Activated CD4-positive, alpha-beta T cell treated with anti-CD3 and anti-CD28 coated beads, Interleukin-2, amount 10 ng/mL, durations not matched to agents 7 days and 5 days (primary cell): ENCODE data around the gene LRP1. TPM values are rescaled to one million over a fixed set of nuclear protein-coding genes. Genes with fewer than 3 reads are reported as not detected.
A peak's percentile ranks its signal among the peaks of the same experiment; 100 is the strongest.

Source experiments
- CTCF ChIA-PET: fragments of 350-600 bp; sonication (Branson Sonifier 250); formaldehyde crosslinking; loops from one replicate; lab custom pipeline; 2021; ENCODE audit warnings: antibody characterized with exemption; lab: Charles Lee
- POLR2A ChIA-PET: fragments of 350-600 bp; sonication (Branson Sonifier 250); formaldehyde crosslinking; loops from one replicate; lab custom pipeline; 2021; ENCODE audit warnings: antibody characterized with exemption; lab: Charles Lee
- DNase-seq: peaks from one replicate; pipeline ENCODE4 v3.0.0-alpha.2; 2020
- H3K27ac Mint-ChIP-seq: one replicate; pipeline ENCODE4 v1.8.0; 2021; ENCODE audit warnings: mild to moderate bottlenecking, moderate library complexity, mixed read lengths
- H3K27me3 Mint-ChIP-seq: one replicate; pipeline ENCODE4 v1.8.0; 2021; ENCODE audit warnings: mixed read lengths
- H3K36me3 Mint-ChIP-seq: one replicate; pipeline ENCODE4 v1.8.0; 2021; ENCODE audit warnings: low read depth, mixed read lengths
- H3K4me1 Mint-ChIP-seq: one replicate; pipeline ENCODE4 v1.8.0; 2021; ENCODE audit warnings: mixed read lengths
- H3K4me3 Mint-ChIP-seq: one replicate; pipeline ENCODE4 v1.8.0; 2021; ENCODE audit warnings: mild to moderate bottlenecking, moderate library complexity, mixed read lengths
- H3K9me3 Mint-ChIP-seq: one replicate; pipeline ENCODE4 v1.8.0; 2021; ENCODE audit warnings: mixed read lengths
- total RNA-seq, 2 experiments: library from RNA; stranded (reverse); gene quantifications; one replicate each; pipeline ENCODE4 v1.2.3, GENCODE V29; 2021

LRP1 gene
- total RNA-seq, 2 experiments from 2014 or later, result 0.94 TPM

- no peak overlapping the region for H3K4me3 Mint-ChIP-seq
- no peaks in the 10 kb centered on the region for H3K9me3 Mint-ChIP-seq
- H3K4me1 Mint-ChIP-seq, result peaks cover 17% of the 10 kb centered on the region
- H3K36me3 Mint-ChIP-seq, result no peaks in the 10 kb centered on the region
- CTCF ChIA-PET, result interaction anchor here (0.6 kb wide), 1 partner anchor 27 kb away, joined by 3 read pairs; no protein-coding TSS in a partner anchor
- H3K27me3 Mint-ChIP-seq, result peaks cover 17% of the 10 kb centered on the region
- DNase-seq, result no peak
- H3K27ac Mint-ChIP-seq, result no peak overlapping the region
- POLR2A ChIA-PET, result no interaction called here
Observed at GRCh38 chr12:57209916-57210315, 81.6 kb downstream of the LRP1 start.

- ChIA-PET POLR2A (no interaction called here), CTCF (interaction anchor here (0.6 to 5.9 kb wide), 2 partner anchors 24 to 30 kb away, joined by 3 to 142 read pairs; a partner anchor contains a TSS)
- no peak for DNase-seq
- Mint-ChIP-seq H3K27me3 (peaks cover 22% of the 10 kb centered on the region), H3K36me3 (no peaks in the 10 kb centered on the region), H3K4me3 (no peak overlapping the region), H3K9me3 (no peaks in the 10 kb centered on the region), H3K27ac (no peak overlapping the region), H3K4me1 (peaks cover 23% of the 10 kb centered on the region)
Observed at GRCh38 chr12:57210461-57210860, 82.2 kb downstream of the LRP1 start.

- Mint-ChIP-seq H3K27me3 (peaks cover 29% of the 10 kb centered on the region), H3K4me3 (no peak overlapping the region), H3K36me3 (no peaks in the 10 kb centered on the region), H3K4me1 (peaks cover 29% of the 10 kb centered on the region), H3K9me3 (no peaks in the 10 kb centered on the region), H3K27ac (no peak overlapping the region)
- no peak for DNase-seq
- POLR2A ChIA-PET, result no interaction called here
- CTCF ChIA-PET, result interaction anchor here (0.6 to 5.9 kb wide), 2 partner anchors 25 to 29 kb away, joined by 3 to 142 read pairs; a partner anchor contains a TSS
Observed at GRCh38 chr12:57210926-57211692, 82.8 kb downstream of the LRP1 start.

- Mint-ChIP-seq H3K4me3 (no peak overlapping the region), H3K4me1 (peaks cover 30% of the 10 kb centered on the region), H3K36me3 (no peaks in the 10 kb centered on the region), H3K27ac (no peak overlapping the region), H3K27me3 (peaks cover 30% of the 10 kb centered on the region), H3K9me3 (no peaks in the 10 kb centered on the region)
- ChIA-PET POLR2A (no interaction called here), CTCF (interaction anchor here (1.0 to 5.9 kb wide), 6 partner anchors 10 to 61 kb away, joined by 3 to 142 read pairs (median 7); a partner anchor contains a TSS)
- DNase-seq, result no peak
Observed at GRCh38 chr12:57211791-57212700, 83.8 kb downstream of the LRP1 start.

- Mint-ChIP-seq H3K36me3 (no peaks in the 10 kb centered on the region), H3K4me3 (no peak overlapping the region), H3K9me3 (no peaks in the 10 kb centered on the region), H3K27me3 (peaks cover 36% of the 10 kb centered on the region), H3K4me1 (peaks cover 35% of the 10 kb centered on the region), H3K27ac (no peak overlapping the region)
- DNase-seq, result no peak
- POLR2A ChIA-PET, result no interaction called here
- CTCF ChIA-PET, result interaction anchor here (0.6 to 5.9 kb wide), 14 partner anchors 9 to 939 kb away, joined by 3 to 142 read pairs (median 4); partner anchors contain the start of gene SHMT2
Observed at GRCh38 chr12:57212701-57213057, 84.4 kb downstream of the LRP1 start.

GRCh38 chr12:57213058-57213715 lies 84.9 kb downstream of the LRP1 start:
- Mint-ChIP-seq H3K4me1 (peaks cover 36% of the 10 kb centered on the region), H3K27ac (no peak overlapping the region), H3K27me3 (peaks cover 41% of the 10 kb centered on the region), H3K4me3 (no peak overlapping the region), H3K36me3 (no peaks in the 10 kb centered on the region), H3K9me3 (no peaks in the 10 kb centered on the region)
- POLR2A ChIA-PET, result interaction anchor here (0.5 to 1.2 kb wide), 2 partner anchors 28 to 30 kb away, joined by 5 to 14 read pairs; no protein-coding TSS in a partner anchor
- CTCF ChIA-PET, result interaction anchor here (0.6 to 5.9 kb wide), 21 partner anchors 8 to 940 kb away, joined by 3 to 142 read pairs (median 4); partner anchors contain the start of gene SHMT2
- peak; percentile 85 for DNase-seq

GRCh38 chr12:57213763-57214397 lies 85.6 kb downstream of the LRP1 start:
- no peak overlapping the region for H3K27ac Mint-ChIP-seq
- peaks cover 48% of the 10 kb centered on the region for H3K27me3 Mint-ChIP-seq
- DNase-seq, result no peak
- no peak overlapping the region for H3K4me3 Mint-ChIP-seq
- H3K36me3 Mint-ChIP-seq, result no peaks in the 10 kb centered on the region
- peaks cover 39% of the 10 kb centered on the region for H3K4me1 Mint-ChIP-seq
- ChIA-PET POLR2A (interaction anchor here (0.5 to 1.2 kb wide), 2 partner anchors 27 to 29 kb away, joined by 5 to 14 read pairs; no protein-coding TSS in a partner anchor), CTCF (interaction anchor here (0.6 to 5.9 kb wide), 18 partner anchors 12 to 704 kb away, joined by 3 to 142 read pairs (median 4); partner anchors contain the start of genes LRP1 and SHMT2)
- no peaks in the 10 kb centered on the region for H3K9me3 Mint-ChIP-seq

- peaks cover 39% of the 10 kb centered on the region for H3K4me1 Mint-ChIP-seq
- CTCF ChIA-PET, result interaction anchor here (0.7 to 5.9 kb wide), 16 partner anchors 11 to 246 kb away, joined by 3 to 142 read pairs (median 4); partner anchors contain the start of genes GLI1, LRP1 and SHMT2
- H3K27me3 Mint-ChIP-seq, result peaks cover 53% of the 10 kb centered on the region
- POLR2A ChIA-PET, result interaction anchor here (1.2 kb wide), 1 partner anchor 29 kb away, joined by 14 read pairs; no protein-coding TSS in a partner anchor
- DNase-seq, result peak; percentile 76
- no peaks in the 10 kb centered on the region for H3K36me3 Mint-ChIP-seq
- no peaks in the 10 kb centered on the region for H3K9me3 Mint-ChIP-seq
- H3K4me3 Mint-ChIP-seq, result no peak overlapping the region
- H3K27ac Mint-ChIP-seq, result no peak overlapping the region
Observed at GRCh38 chr12:57214398-57214781, 86.1 kb downstream of the LRP1 start.

GRCh38 chr12:57215065-57215464 lies 86.8 kb downstream of the LRP1 start:
- Mint-ChIP-seq H3K27ac (no peak overlapping the region), H3K36me3 (no peaks in the 10 kb centered on the region), H3K27me3 (peaks cover 59% of the 10 kb centered on the region), H3K4me3 (no peak overlapping the region), H3K9me3 (no peaks in the 10 kb centered on the region), H3K4me1 (peaks cover 39% of the 10 kb centered on the region)
- ChIA-PET POLR2A (no interaction called here), CTCF (interaction anchor here (0.9 to 5.9 kb wide), 8 partner anchors 10 to 244 kb away, joined by 3 to 142 read pairs (median 5); partner anchors contain the start of genes GLI1 and SHMT2)
- no peak for DNase-seq

- POLR2A ChIA-PET, result no interaction called here
- H3K4me1 Mint-ChIP-seq, result peaks cover 39% of the 10 kb centered on the region
- CTCF ChIA-PET, result interaction anchor here (0.7 to 5.9 kb wide), 6 partner anchors 10 to 194 kb away, joined by 3 to 142 read pairs (median 25); partner anchors contain the start of gene SHMT2
- H3K4me3 Mint-ChIP-seq, result peak overlapping the region; percentile 66
- H3K9me3 Mint-ChIP-seq, result no peaks in the 10 kb centered on the region
- DNase-seq, result peak; percentile 48
- H3K27ac Mint-ChIP-seq, result peak overlapping the region; percentile 39
- no peaks in the 10 kb centered on the region for H3K36me3 Mint-ChIP-seq
- H3K27me3 Mint-ChIP-seq, result peaks cover 61% of the 10 kb centered on the region
Observed at GRCh38 chr12:57215668-57216013, 87.4 kb downstream of the LRP1 start.

- peak within 1 kb of the TSS; percentile 72 for H3K4me3 Mint-ChIP-seq
- H3K4me1 Mint-ChIP-seq, result peaks cover 41% of the 10 kb centered on the region
- ChIA-PET POLR2A (no interaction called here), CTCF (interaction anchor here (0.7 to 5.9 kb wide), 8 partner anchors 9 to 195 kb away, joined by 3 to 142 read pairs (median 20); partner anchors contain the start of gene SHMT2)
- H3K27ac Mint-ChIP-seq, result peak within 1 kb of the TSS; percentile 51
- H3K36me3 Mint-ChIP-seq, result no peaks in the 10 kb centered on the region
- DNase-seq, result peak; percentile 59
- H3K27me3 Mint-ChIP-seq, result peaks cover 67% of the 10 kb centered on the region
- H3K9me3 Mint-ChIP-seq, result no peaks in the 10 kb centered on the region
Observed at GRCh38 chr12:57216014-57216911, 88.0 kb downstream of the LRP1 start, which contains the start of gene NXPH4. NXPH4 (plus strand) TSS chr12:57216794; CDS start chr12:57216970, 176 bp downstream.
